Measurements from ENCODE around the gene CCDC18. TPM values are rescaled to one million over a fixed set of nuclear protein-coding genes. Genes with fewer than 3 reads are reported as not detected.
"Not testable (repeated sequence)": the region's sequence is repeated elsewhere in the genome, so short reads cannot be mapped to it uniquely, and the experiment has no call there.

The CCDC18 gene
- total RNA-seq, 2 experiments from 2014 or later, result 46.5 to 59.0 TPM

DNA sequence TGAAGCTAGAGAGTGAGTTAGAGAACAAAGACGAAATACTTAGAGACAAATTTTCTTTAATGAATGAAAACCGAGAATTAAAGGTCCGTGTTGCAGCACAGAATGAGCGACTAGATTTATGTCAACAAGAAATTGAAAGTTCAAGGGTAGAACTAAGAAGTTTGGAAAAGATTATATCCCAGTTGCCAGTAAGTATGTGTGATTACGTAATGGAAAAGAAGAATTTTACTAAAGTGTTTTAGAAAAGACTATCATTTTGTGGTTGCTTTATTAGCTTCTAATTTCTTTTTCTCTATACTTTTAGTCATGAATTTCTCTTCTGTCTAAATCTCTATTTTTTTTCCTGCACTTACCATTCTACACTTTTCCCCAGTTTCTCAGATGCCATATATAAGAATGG lies 26.7 kb downstream of the CCDC18 start:
- H3K79me2 ChIP-seq (ENCODE audit: insufficient read depth, low read depth, low read length), result no peaks in the 10 kb centered on the region
- no peak overlapping the region for H3K4me2 ChIP-seq (ENCODE audit: low read length)
- H3K36me3 ChIP-seq (ENCODE audit: insufficient read depth, low read length), result peaks cover 95% of the 10 kb centered on the region
- H3K4me1 ChIP-seq (ENCODE audit: insufficient read depth, low read length, poor library complexity, severe bottlenecking), result no peaks in the 10 kb centered on the region
- no peak overlapping the region for H2AFZ ChIP-seq (ENCODE audit: low read length)
- H3K9me3 ChIP-seq (ENCODE audit: low read length), result no peaks in the 10 kb centered on the region
- no TSS peak for BruUV-seq (replicated peaks)
- no peak for TF ChIP-seq EZH2phosphoT487 (IDR thresholded peaks at IDR 0.05; ENCODE audit: borderline replicate concordance, low read depth, low read length)
- TF ChIP-seq, protein P1, sequence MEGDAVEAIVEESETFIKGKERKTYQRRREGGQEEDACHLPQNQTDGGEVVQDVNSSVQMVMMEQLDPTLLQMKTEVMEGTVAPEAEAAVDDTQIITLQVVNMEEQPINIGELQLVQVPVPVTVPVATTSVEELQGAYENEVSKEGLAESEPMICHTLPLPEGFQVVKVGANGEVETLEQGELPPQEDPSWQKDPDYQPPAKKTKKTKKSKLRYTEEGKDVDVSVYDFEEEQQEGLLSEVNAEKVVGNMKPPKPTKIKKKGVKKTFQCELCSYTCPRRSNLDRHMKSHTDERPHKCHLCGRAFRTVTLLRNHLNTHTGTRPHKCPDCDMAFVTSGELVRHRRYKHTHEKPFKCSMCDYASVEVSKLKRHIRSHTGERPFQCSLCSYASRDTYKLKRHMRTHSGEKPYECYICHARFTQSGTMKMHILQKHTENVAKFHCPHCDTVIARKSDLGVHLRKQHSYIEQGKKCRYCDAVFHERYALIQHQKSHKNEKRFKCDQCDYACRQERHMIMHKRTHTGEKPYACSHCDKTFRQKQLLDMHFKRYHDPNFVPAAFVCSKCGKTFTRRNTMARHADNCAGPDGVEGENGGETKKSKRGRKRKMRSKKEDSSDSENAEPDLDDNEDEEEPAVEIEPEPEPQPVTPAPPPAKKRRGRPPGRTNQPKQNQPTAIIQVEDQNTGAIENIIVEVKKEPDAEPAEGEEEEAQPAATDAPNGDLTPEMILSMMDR (conservative IDR thresholded peaks at IDR 0.05; ENCODE audit: low read length), result no peak
- intact Hi-C loops (cut with micrococcal nuclease; ENCODE audit: unreplicated experiment), result no loop called here
- POLR2A ChIA-PET, result interaction anchor here (0.6 to 1.1 kb wide), 3 partner anchors 26 to 446 kb away, joined by 3 to 8 read pairs (median 3); no protein-coding TSS in a partner anchor
- CTCF ChIA-PET (ENCODE audit: unreplicated experiment), result no interaction called here
- H3K9me2 ChIP-seq (ENCODE audit: insufficient read depth, low read length), result no peaks in the 10 kb centered on the region
- H3K4me3 ChIP-seq (ENCODE audit: low read depth, low read length, poor library complexity, severe bottlenecking), result no peak overlapping the region
- H3K27ac ChIP-seq (ENCODE audit: low read depth, low read length, poor library complexity, severe bottlenecking), result no peak overlapping the region
- H4K20me1 ChIP-seq (ENCODE audit: insufficient read depth, low read length), result no peaks in the 10 kb centered on the region
- DNase-seq (ENCODE audit: low spot score), result no peak

DNA sequence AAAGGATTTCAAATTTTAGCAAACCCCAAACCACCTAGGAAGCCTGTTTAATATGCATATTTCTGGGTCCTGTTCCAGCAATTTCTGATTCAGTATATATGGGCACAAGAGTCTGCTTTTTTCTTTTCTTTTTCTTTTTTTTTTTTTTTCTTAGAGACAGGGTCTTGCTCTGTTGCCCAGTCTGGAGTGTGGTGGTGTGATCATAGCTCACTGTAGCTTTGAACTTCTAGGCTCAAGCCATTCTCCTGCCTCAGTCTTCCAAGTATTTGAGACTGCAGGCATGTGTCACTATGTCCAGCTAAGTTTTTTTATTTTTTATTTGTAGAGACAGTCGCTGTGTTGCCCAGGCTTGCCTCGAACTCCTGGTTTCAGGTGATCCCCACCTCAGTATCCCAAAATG lies 34.8 kb downstream of the CCDC18 start:
- Histone ChIP-seq H2AFZ (ENCODE audit: low read length) (no peak overlapping the region), H3K36me3 (ENCODE audit: insufficient read depth, low read length) (peaks cover 86% of the 10 kb centered on the region), H3K27ac (ENCODE audit: low read depth, low read length, poor library complexity, severe bottlenecking) (no peak overlapping the region), H3K9me2 (ENCODE audit: insufficient read depth, low read length) (no peaks in the 10 kb centered on the region), H3K4me1 (ENCODE audit: insufficient read depth, low read length, poor library complexity, severe bottlenecking) (no peaks in the 10 kb centered on the region), H3K9me3 (ENCODE audit: low read length) (no peaks in the 10 kb centered on the region), H4K20me1 (ENCODE audit: insufficient read depth, low read length) (no peaks in the 10 kb centered on the region), H3K4me2 (ENCODE audit: low read length) (no peak overlapping the region), H3K4me3 (ENCODE audit: low read depth, low read length, poor library complexity, severe bottlenecking) (no peak overlapping the region), H3K79me2 (ENCODE audit: insufficient read depth, low read depth, low read length) (no peaks in the 10 kb centered on the region)
- no peak for DNase-seq (ENCODE audit: low spot score)
- intact Hi-C loops (cut with micrococcal nuclease; ENCODE audit: unreplicated experiment), result no loop called here
- BruUV-seq (replicated peaks), result no TSS peak
- ChIA-PET CTCF (ENCODE audit: unreplicated experiment) (no interaction called here), POLR2A (interaction anchor here (0.9 to 1.2 kb wide), 2 partner anchors 10 to 24 kb away, joined by 4 to 5 read pairs; no protein-coding TSS in a partner anchor)
- TF ChIP-seq, protein P1 (conservative IDR thresholded peaks at IDR 0.05; ENCODE audit: low read length), result no peak
- TF ChIP-seq EZH2phosphoT487 (IDR thresholded peaks at IDR 0.05; ENCODE audit: borderline replicate concordance, low read depth, low read length), result no peak

DNA sequence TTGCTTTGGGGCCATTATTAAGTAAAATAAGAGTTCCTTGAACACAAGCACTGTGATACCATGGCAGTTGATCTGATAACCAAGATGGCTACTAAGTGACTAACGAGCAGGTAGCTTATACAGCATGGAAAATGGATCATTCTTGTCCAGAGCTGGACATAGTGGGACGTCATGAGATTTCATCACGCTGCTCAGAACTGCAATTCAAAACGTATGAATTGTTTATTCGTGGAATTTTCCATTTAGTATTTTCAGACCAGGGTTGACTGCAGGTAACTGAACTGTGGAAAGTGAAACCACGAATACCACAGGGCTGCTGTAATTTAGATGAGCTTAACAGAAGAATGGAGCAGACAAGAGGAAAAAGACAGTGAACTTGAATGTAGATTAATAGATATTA lies 38.9 kb downstream of the CCDC18 start:
- intact Hi-C loops (cut with micrococcal nuclease; ENCODE audit: unreplicated experiment), result no loop called here

DNA sequence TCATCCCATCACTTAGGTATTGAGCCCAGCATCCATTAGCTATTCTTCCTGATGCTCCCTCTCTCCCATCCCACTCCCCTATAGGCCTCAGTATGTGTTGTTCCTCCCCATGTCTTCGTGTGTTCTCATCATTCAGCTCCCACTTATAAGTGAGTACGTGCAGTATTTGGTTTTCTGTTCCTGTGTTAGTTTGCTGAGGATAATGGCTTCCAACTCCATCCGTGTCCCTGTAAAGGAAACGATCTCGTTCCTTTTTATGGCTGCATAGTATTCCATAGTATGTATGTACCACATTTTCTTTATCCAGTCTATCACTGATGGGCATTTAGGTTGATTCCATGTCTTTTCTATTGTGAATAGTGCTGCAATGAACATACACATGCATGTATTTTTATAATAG lies 40.2 kb downstream of the CCDC18 start:
- H4K20me1 ChIP-seq (ENCODE audit: insufficient read depth, low read length); H3K79me2 ChIP-seq (ENCODE audit: insufficient read depth, low read depth, low read length); H3K27ac ChIP-seq (ENCODE audit: low read depth, low read length, poor library complexity, severe bottlenecking); H3K4me1 ChIP-seq (ENCODE audit: insufficient read depth, low read length, poor library complexity, severe bottlenecking); CTCF ChIA-PET (ENCODE audit: unreplicated experiment); BruUV-seq (replicated peaks); H3K9me3 ChIP-seq (ENCODE audit: low read length); H3K9me2 ChIP-seq (ENCODE audit: insufficient read depth, low read length); H3K4me3 ChIP-seq (ENCODE audit: low read depth, low read length, poor library complexity, severe bottlenecking); H3K4me2 ChIP-seq (ENCODE audit: low read length); H2AFZ ChIP-seq (ENCODE audit: low read length); DNase-seq (ENCODE audit: low spot score): not testable (repeated sequence)
- peaks cover 96% of the 10 kb centered on the region for H3K36me3 ChIP-seq (ENCODE audit: insufficient read depth, low read length)
- POLR2A ChIA-PET, result interaction anchor here (1.1 kb wide), 1 partner anchor 152 kb away, joined by 3 read pairs; no protein-coding TSS in a partner anchor
- intact Hi-C loops (cut with micrococcal nuclease; ENCODE audit: unreplicated experiment), result loop anchor here (5.0 kb wide), 1 partner anchor 37 kb away; no protein-coding TSS in a partner anchor

More for the DNA sequence above, 38.9 kb downstream of the CCDC18 start:
- TF ChIP-seq EZH2phosphoT487 (IDR thresholded peaks at IDR 0.05; ENCODE audit: borderline replicate concordance, low read depth, low read length), result no peak
- TF ChIP-seq, protein P1 (conservative IDR thresholded peaks at IDR 0.05; ENCODE audit: low read length), result no peak
- POLR2A ChIA-PET, result no interaction called here
- H2AFZ ChIP-seq (ENCODE audit: low read length), result no peak overlapping the region
- H3K9me2 ChIP-seq (ENCODE audit: insufficient read depth, low read length), result no peaks in the 10 kb centered on the region
- H4K20me1 ChIP-seq (ENCODE audit: insufficient read depth, low read length), result no peaks in the 10 kb centered on the region
- no peak overlapping the region for H3K27ac ChIP-seq (ENCODE audit: low read depth, low read length, poor library complexity, severe bottlenecking)
- CTCF ChIA-PET (ENCODE audit: unreplicated experiment), result no interaction called here
- peak; percentile 13 for DNase-seq (ENCODE audit: low spot score)
- no peak overlapping the region for H3K4me3 ChIP-seq (ENCODE audit: low read depth, low read length, poor library complexity, severe bottlenecking)
- H3K4me1 ChIP-seq (ENCODE audit: insufficient read depth, low read length, poor library complexity, severe bottlenecking), result no peaks in the 10 kb centered on the region
- no peak overlapping the region for H3K4me2 ChIP-seq (ENCODE audit: low read length)
- H3K79me2 ChIP-seq (ENCODE audit: insufficient read depth, low read depth, low read length), result no peaks in the 10 kb centered on the region
- BruUV-seq (replicated peaks), result no TSS peak
- peaks cover 94% of the 10 kb centered on the region for H3K36me3 ChIP-seq (ENCODE audit: insufficient read depth, low read length)
- no peaks in the 10 kb centered on the region for H3K9me3 ChIP-seq (ENCODE audit: low read length)

Measured in OCI-LY7 (cell line).